Endothelial cell of umbilical vein (primary cell): ENCODE measurements around the gene RAPGEF6. TPM values are rescaled to one million over a fixed set of nuclear protein-coding genes. Genes with fewer than 3 reads are reported as not detected.

ENCODE experiments used
- BruUV-seq: library from RNA; stranded (reverse); fragments of 400-500 nt; replicated peaks from 2 replicates; lab custom pipeline; 2021; lab: Mats Ljungman, UMichigan
- CTCF ChIA-PET: fragments of 300-600, 350-600 bp; sonication (Branson Sonifier 250); formaldehyde crosslinking; loops from one replicate; lab custom pipeline; 2021; ENCODE audit warnings: antibody characterized with exemption, inconsistent platforms; lab: Charles Lee
- POLR2A ChIA-PET: fragments of 300-600, 350-600 bp; sonication (Branson Sonifier 250); formaldehyde crosslinking; loops from one replicate; lab custom pipeline; 2021; ENCODE audit warnings: antibody characterized with exemption, inconsistent platforms; lab: Charles Lee
- DNase-seq: peaks from one replicate; pipeline ENCODE4 v3.0.0-alpha.2; 2011; ENCODE audit warnings: low read depth, low spot score
- FAIRE-seq: peaks from 2 replicates; lab custom pipeline; 2011; peaks lifted over from hg19 to GRCh38; lab: Jason Lieb, UNC
- H2AFZ ChIP-seq: 2 replicates; pipeline ENCODE4 v1.6.0; 2012; ENCODE audit warnings: low read depth, low read length, control low read depth, inconsistent platforms
- H3K27ac ChIP-seq: 2 replicates; pipeline ENCODE4 v1.5.1; 2011; ENCODE audit warnings: low read depth, mild to moderate bottlenecking, control low read depth, low read length, moderate library complexity; ENCODE audit not compliant: insufficient read depth
- H3K27me3 ChIP-seq, 2 experiments: 2 replicates each; pipeline versions ENCODE4 v1.6.0 to v1.6.1; 2011; ENCODE audit warnings: low read length in 2 of 2, mixed read lengths in 1 of 2; ENCODE audit not compliant: control insufficient read depth in 2 of 2, insufficient read depth in 2 of 2
- H3K36me3 ChIP-seq, 2 experiments: 2 replicates in 1 of 2; 3 replicates in 1 of 2; pipeline ENCODE4 v1.5.1; 2011; ENCODE audit warnings: low read length in 2 of 2, mild to moderate bottlenecking in 1 of 2, moderate library complexity in 1 of 2; ENCODE audit not compliant: control insufficient read depth in 2 of 2, insufficient read depth in 2 of 2; ENCODE audit errors: extremely low read depth in 1 of 2
- H3K4me1 ChIP-seq: 3 replicates; pipeline ENCODE4 v1.5.1; 2011; ENCODE audit warnings: mild to moderate bottlenecking, low read length; ENCODE audit not compliant: control insufficient read depth, insufficient read depth; ENCODE audit errors: extremely low read depth
- H3K4me2 ChIP-seq: 2 replicates; pipeline ENCODE4 v1.6.1; 2011; ENCODE audit warnings: low read length, control low read depth, mixed read lengths; ENCODE audit not compliant: insufficient read depth
- H3K4me3 ChIP-seq, 3 experiments: fragments of 200-600 bp in 1 of 3; sonication (generic), shearing (Covaris generic) in 1 of 3; replicated peaks in 1 of 3; 2 replicates each; pipeline ENCODE4 v1.5.1; 2011 to 2016; ENCODE audit warnings: control low read depth in 3 of 3, low read length in 3 of 3, mild to moderate bottlenecking in 2 of 3, inconsistent platforms in 1 of 3, low read depth in 1 of 3, moderate library complexity in 1 of 3; ENCODE audit not compliant: insufficient read depth in 1 of 3
- H3K79me2 ChIP-seq: 2 replicates; pipeline ENCODE4 v1.6.0; 2012; ENCODE audit warnings: low read length, inconsistent platforms; ENCODE audit not compliant: control insufficient read depth, insufficient read depth
- H3K9ac ChIP-seq: replicated peaks from 2 replicates; pipeline ENCODE3; 2011; ENCODE audit warnings: low read length, control low read depth; ENCODE audit not compliant: insufficient read depth; ENCODE audit errors: extremely low read depth
- H3K9me1 ChIP-seq: replicated peaks from 3 replicates; pipeline ENCODE4 v1.6.0; 2011; ENCODE audit warnings: mild to moderate bottlenecking, low read length; ENCODE audit not compliant: control insufficient read depth, insufficient read depth; ENCODE audit errors: extremely low read depth
- H3K9me3 ChIP-seq: replicated peaks from 2 replicates; pipeline ENCODE4 v1.5.1; 2012; ENCODE audit warnings: low read length, inconsistent platforms; ENCODE audit not compliant: control insufficient read depth, insufficient read depth
- H4K20me1 ChIP-seq: replicated peaks from 2 replicates; pipeline ENCODE3; 2011; ENCODE audit warnings: mild to moderate bottlenecking, low read length; ENCODE audit not compliant: control insufficient read depth, insufficient read depth; ENCODE audit errors: extremely low read depth
- EZH2 ChIP-seq: IDR thresholded peaks from 2 replicates; pipeline ENCODE4 v1.6.1; 2012; ENCODE audit warnings: borderline replicate concordance, low read depth, mild to moderate bottlenecking, moderate library complexity, low read length, inconsistent platforms; ENCODE audit not compliant: severe bottlenecking
- FOS ChIP-seq: IDR thresholded peaks from 2 replicates; pipeline ENCODE4 v1.6.1; 2011; ENCODE audit warnings: mild to moderate bottlenecking, low read length, moderate library complexity, borderline replicate concordance; ENCODE audit not compliant: insufficient read depth
- GATA2 ChIP-seq: IDR thresholded peaks from 2 replicates; pipeline ENCODE4 v1.7.0; 2011; ENCODE audit warnings: low read depth, mild to moderate bottlenecking, moderate library complexity, mixed read lengths, low read length; ENCODE audit not compliant: insufficient read length, insufficient read depth
- JUN ChIP-seq: IDR thresholded peaks from 2 replicates; pipeline ENCODE4 v1.6.1; 2011; ENCODE audit warnings: borderline replicate concordance, low read depth; ENCODE audit not compliant: insufficient read length, insufficient read depth
- MYC ChIP-seq: IDR thresholded peaks from one replicate; pipeline ENCODE4 v1.6.1; 2011; ENCODE audit warnings: mild to moderate bottlenecking, low read depth, low read length
- POLR2A ChIP-seq: IDR thresholded peaks from 2 replicates; pipeline ENCODE4 v1.6.1; 2012; ENCODE audit warnings: low read depth, mild to moderate bottlenecking, control low read depth, low read length
- POLR2AphosphoS5 ChIP-seq: IDR thresholded peaks from 2 replicates; pipeline ENCODE4 v1.6.1; 2012; ENCODE audit warnings: low read depth, mild to moderate bottlenecking, control low read depth, low read length, moderate library complexity; ENCODE audit not compliant: insufficient read depth
- dilution Hi-C: fragments of 300-500 bp; cut with MboI; formaldehyde crosslinking; loops from one replicate; pipeline ENCODE4 v1.15.0; 2019; ENCODE audit warnings: low sequenced_read_pairs; ENCODE audit not compliant: extremely low pct_ligation_motif_present
- intact Hi-C: fragments of 100-400 bp; cut with micrococcal nuclease; formaldehyde crosslinking; loops from one replicate; pipeline ENCODE4 v1.10.0; 2022
- polyA plus RNA-seq, 4 experiments: library from polyadenylated mRNA; depleted of rRNA in 3 of 4; stranded (reverse) in 3 of 4; unstranded in 1 of 4; fragments of >200 nt; gene quantifications; 2 replicates each; pipeline versions ENCODE4 v1.2.1 to v1.2.3, GENCODE V29; 2011 to 2012; ENCODE audit warnings: missing spikeins in 1 of 4
- total RNA-seq: library from RNA; stranded (reverse); gene quantifications from 2 replicates; pipeline ENCODE4 v1.2.3, GENCODE V29; 2021
- TF ChIP-seq, protein P1 (sequence below): IDR thresholded peaks from 2 replicates; pipeline ENCODE4 v1.6.1; 2011; ENCODE audit not compliant: insufficient read depth, insufficient read length
- TF ChIP-seq, protein P2 (sequence below), 2 donors: IDR thresholded peaks; 1 replicate in 1 of 2; 2 replicates in 1 of 2; pipeline ENCODE4 v1.5.1; 2011; ENCODE audit warnings: low read length in 2 of 2, mild to moderate bottlenecking in 2 of 2, moderate library complexity in 2 of 2, control low read depth in 1 of 2, inconsistent platforms in 1 of 2, low read depth in 1 of 2; ENCODE audit not compliant: insufficient read depth in 1 of 2; ENCODE audit errors: extremely low read depth in 1 of 2

Gene RAPGEF6
- total and polyA plus RNA-seq, 2 donors (not counting 3 experiments of a cell fraction or from before 2014, with no cell fraction given): 3.5 to 17.5 TPM

DNA sequence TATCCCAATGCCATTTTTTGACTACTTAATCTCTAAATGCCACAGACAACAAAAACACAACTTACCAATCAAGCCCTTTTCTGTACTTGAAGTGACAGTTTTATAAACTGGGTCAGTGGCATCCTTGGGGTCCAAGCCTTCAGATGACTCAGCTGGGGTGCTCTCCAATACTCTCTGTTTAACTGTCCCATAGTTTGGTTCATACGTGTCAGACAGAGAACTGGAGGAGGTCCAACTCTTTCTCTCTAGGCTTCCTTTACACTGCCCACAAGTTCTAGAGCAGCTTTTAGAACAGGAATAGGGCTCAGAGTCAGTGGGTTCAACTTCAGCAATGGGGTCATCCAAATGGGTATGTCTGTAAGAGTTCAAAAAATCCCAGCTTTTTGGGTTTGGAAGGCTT lies 204.2 kb downstream of the RAPGEF6 start:
- ChIA-PET CTCF (interaction anchor here (0.5 to 1.1 kb wide), 3 partner anchors 10 to 632 kb away, joined by 3 to 4 read pairs (median 3); no protein-coding TSS in a partner anchor), POLR2A (no interaction called here)
- no peak for FAIRE-seq
- no peak overlapping the region for H3K4me2 ChIP-seq
- H3K9ac ChIP-seq: no peak overlapping the region
- no peak overlapping the region for H3K27ac ChIP-seq
- no peaks in the 10 kb centered on the region for H4K20me1 ChIP-seq
- H3K9me1 ChIP-seq: no peaks in the 10 kb centered on the region
- no peaks in the 10 kb centered on the region for H3K27me3 ChIP-seq
- no peaks in the 10 kb centered on the region for H3K9me3 ChIP-seq
- DNase-seq: no peak
- H3K79me2 ChIP-seq: no peaks in the 10 kb centered on the region
- intact Hi-C loops (loop anchor here (5.0 kb wide), 1 partner anchor 102 kb away; no protein-coding TSS in a partner anchor), dilution Hi-C loops (no loop called here)
- no peak overlapping the region for H3K4me3 ChIP-seq
- BruUV-seq: no TSS peak
- TF ChIP-seq EZH2: no peak
- H3K4me1 ChIP-seq: no peaks in the 10 kb centered on the region
- H3K36me3 ChIP-seq: peaks cover 6 to 7% of the 10 kb centered on the region in 2 experiments
- H2AFZ ChIP-seq: no peak overlapping the region

DNA sequence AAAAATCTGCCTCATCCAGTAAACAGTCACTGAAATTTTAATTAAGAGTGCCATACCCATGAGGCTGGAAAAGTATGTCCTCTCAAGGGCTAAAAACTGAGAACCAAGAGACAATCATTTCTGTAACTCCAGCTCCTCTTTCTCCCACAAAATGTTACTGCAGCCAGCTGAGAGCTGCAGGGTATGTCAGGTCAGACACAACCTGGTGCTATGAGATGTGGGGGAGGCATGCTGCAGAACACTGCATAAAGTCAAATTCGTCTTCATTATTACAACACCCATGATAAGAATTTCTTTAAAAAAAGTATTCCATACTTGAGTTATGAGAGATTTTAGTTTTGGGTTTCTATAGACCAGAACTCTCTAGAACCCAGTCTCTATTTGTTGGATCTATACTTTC lies 209.0 kb downstream of the RAPGEF6 start:
- Histone ChIP-seq H3K9me3 (no peaks in the 10 kb centered on the region), H3K27ac (no peak overlapping the region), H3K27me3 (no peaks in the 10 kb centered on the region), H3K79me2 (no peaks in the 10 kb centered on the region), H3K9me1 (no peaks in the 10 kb centered on the region), H2AFZ (no peak overlapping the region), H3K4me3 (no peak overlapping the region), H3K4me2 (no peak overlapping the region), H3K9ac (no peak overlapping the region), H3K36me3 (peaks cover 5 to 8% of the 10 kb centered on the region in 2 experiments), H3K4me1 (no peaks in the 10 kb centered on the region), H4K20me1 (no peaks in the 10 kb centered on the region)
- TF ChIP-seq GATA2 (no peak), FOS (no peak), POLR2A (no peak), EZH2 (no peak), MYC (no peak), JUN (no peak), POLR2AphosphoS5 (no peak)
- TF ChIP-seq, protein P1, sequence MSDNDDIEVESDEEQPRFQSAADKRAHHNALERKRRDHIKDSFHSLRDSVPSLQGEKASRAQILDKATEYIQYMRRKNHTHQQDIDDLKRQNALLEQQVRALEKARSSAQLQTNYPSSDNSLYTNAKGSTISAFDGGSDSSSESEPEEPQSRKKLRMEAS: no peak
- TF ChIP-seq, protein P2, sequence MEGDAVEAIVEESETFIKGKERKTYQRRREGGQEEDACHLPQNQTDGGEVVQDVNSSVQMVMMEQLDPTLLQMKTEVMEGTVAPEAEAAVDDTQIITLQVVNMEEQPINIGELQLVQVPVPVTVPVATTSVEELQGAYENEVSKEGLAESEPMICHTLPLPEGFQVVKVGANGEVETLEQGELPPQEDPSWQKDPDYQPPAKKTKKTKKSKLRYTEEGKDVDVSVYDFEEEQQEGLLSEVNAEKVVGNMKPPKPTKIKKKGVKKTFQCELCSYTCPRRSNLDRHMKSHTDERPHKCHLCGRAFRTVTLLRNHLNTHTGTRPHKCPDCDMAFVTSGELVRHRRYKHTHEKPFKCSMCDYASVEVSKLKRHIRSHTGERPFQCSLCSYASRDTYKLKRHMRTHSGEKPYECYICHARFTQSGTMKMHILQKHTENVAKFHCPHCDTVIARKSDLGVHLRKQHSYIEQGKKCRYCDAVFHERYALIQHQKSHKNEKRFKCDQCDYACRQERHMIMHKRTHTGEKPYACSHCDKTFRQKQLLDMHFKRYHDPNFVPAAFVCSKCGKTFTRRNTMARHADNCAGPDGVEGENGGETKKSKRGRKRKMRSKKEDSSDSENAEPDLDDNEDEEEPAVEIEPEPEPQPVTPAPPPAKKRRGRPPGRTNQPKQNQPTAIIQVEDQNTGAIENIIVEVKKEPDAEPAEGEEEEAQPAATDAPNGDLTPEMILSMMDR (IDR thresholded peaks at IDR 0.05; ENCODE audit: extremely low read depth in 1 of 2, insufficient read depth in 1 of 2, low read depth in 1 of 2, low read length in 2 of 2): no peak
- DNase-seq (no peak), FAIRE-seq (no peak)
- intact Hi-C loops: no loop called here
- BruUV-seq: no TSS peak
- ChIA-PET CTCF (interaction anchor here (0.7 to 1.6 kb wide), 3 partner anchors 162 to 582 kb away, joined by 3 to 8 read pairs (median 3); no protein-coding TSS in a partner anchor), POLR2A (no interaction called here)
- dilution Hi-C loops: no loop called here
